Ureter (tissue), 1 donor: ENCODE data around the gene TRDN. TPM values are rescaled to one million over a fixed set of nuclear protein-coding genes. Genes with fewer than 3 reads are reported as not detected.
"Not testable (repeated sequence)": the region's sequence is repeated elsewhere in the genome, so short reads cannot be mapped to it uniquely, and the experiment has no call there.

Source experiments
- DNase-seq: peaks from one replicate; pipeline ENCODE4 v3.0.0-alpha.2; 2020; ENCODE audit warnings: low spot score
- total RNA-seq: library from RNA; stranded (reverse); gene quantifications from one replicate; pipeline ENCODE4 v1.2.4, GENCODE V29; 2023
- donor health status: DM: yes; HTN: yes; CAD: no.

Gene TRDN
- total RNA-seq, 1 donor from 2014 or later: 0.44 TPM

- no peak for DNase-seq
Measured at GRCh38 chr6:123503619-123504018, 133.1 kb downstream of the TRDN start.

DNA sequence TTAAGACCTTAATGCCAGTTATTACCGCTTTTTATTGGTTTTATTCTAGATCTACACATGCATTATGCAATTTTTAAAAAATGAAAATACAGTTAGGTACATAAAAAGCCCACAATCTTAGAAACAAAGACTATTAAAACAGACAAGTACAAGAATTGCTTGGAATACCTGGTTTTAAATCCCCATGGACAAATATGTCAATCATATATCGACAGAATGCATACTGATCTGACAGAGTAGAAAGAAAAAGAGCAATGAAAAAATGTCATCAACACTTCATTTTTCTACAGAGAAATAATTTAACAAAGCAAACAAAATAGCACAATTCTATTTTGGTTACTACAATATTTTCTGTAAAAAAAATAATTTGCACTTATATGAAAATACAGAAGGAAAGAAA is 139.7 kb downstream of the TRDN start:
- DNase-seq: no peak

- DNase-seq: no peak
Measured at GRCh38 chr6:123489589-123489988, 147.2 kb downstream of the TRDN start.

DNA sequence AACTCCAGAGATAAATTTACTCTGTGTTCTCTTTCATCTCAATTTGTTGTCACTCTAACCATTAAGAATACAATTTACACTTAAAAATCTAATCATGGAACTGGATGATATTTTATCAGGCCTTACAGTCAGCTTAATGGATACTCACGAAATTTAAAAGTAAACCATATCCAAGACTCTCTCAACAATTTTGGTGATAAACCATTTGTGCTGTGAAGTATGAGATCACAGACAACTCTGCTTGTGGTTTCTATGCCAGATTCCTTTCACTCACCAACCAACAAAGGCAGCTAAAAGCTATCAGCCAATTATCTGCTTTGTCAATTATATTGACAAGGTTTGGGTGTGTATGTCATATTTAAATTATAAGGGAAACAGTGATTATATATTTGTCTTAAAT is 155.8 kb downstream of the TRDN start:
- DNase-seq: no peak

DNA sequence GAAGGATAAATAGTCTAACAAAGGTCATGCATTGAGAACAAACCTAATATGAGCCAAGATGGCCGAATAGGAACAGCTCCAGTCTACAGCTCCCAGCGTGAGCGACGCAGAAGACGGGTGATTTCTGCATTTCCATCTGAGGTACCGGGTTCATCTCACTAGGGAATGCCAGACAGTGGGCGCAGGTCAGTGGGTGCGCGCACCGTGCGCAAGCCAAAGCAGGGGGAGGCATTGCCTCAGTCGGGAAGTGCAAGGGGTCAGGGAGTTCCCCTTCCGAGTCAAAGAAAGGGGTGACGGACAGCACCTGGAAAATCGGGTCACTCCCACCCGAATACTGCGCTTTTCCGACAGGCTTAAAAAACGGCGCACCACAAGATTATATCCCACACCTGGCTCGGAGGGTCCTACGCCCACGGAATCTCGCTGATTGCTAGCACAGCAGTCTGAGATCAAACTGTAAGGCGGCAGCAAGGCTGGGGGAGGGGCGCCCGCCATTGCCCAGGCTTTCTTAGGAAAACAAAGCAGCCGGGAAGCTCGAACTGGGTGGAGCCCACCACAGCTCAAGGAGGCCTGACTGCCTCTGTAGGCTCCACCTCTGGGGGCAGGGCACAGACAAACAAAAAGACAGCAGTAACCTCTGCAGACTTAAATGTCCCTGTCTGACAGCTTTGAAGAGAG is 164.6 kb downstream of the TRDN start:
- not testable (repeated sequence) for DNase-seq

DNA sequence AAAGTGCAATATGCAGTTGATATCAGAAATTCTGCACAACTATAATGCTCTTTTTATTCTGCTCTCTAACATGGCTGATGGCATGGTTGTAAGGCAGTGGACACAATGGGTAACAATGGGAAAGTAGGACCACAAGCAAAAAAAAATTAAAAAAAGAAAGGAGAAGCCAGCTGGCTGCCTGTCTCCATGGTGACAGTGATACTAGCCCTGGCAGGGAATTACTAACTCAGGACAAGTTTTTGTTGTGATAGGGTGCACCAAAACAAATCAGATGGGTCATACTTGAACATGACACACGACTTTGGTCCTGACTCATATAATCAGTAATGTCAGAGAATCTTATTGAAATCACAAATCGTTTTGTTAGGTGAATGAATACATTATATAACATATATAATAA is 169.4 kb downstream of the TRDN start:
- no peak for DNase-seq

GRCh38 chr6:123462152-123462551 is 174.6 kb downstream of the TRDN start:
- DNase-seq: no peak

DNA sequence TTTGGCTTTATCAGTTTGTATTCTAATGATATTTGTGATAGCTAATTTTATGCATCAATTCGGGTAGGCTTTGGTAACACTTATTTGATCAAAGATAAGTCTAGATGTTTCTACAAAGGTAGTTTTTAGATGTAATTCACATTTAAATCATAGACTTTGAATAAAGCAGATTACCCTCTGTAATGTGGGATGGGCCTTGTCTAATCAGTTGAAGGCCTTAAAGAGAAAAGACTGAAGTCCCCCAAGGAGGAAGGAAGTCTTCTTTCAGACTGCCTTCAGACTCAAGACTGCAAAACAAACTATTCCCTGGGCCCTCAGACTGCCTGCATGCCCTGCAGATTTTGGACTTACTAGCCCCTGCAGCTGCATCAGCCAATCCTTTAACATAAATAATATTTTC is 178.5 kb downstream of the TRDN start:
- no peak for DNase-seq

GRCh38 chr6:123456836-123457235 is 179.9 kb downstream of the TRDN start:
- DNase-seq: no peak

GRCh38 chr6:123454448-123454847 is 182.3 kb downstream of the TRDN start:
- no peak for DNase-seq

- DNase-seq: not testable (repeated sequence)
Measured at GRCh38 chr6:123453071-123453470, 183.7 kb downstream of the TRDN start.

DNA sequence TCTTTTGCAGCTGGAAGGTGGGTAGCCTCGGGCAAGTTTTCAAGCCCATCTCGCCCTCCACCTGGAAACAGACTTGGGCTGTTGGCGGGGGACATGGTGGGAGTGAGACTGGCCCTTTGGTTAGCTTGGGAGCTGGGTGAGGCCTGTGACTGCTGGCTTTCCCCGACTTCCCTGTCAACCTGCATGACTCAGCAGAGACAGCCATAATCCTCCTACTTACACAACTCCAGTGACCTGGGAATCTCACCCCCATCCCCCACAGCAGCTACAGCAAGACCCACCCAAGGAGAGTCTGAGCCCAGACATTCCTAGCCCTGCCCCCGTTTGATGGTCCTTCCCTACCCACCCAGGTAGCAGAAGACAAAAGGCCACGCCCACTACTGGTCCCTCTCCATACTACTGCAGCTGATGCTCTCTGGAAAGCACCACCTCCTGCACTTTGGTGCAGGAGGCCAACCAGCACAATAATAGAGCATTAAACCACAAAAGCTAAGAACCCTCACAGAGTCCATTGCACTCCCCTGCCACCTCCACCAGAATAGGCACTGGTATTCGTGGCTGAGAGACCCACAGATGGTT is 188.4 kb downstream of the TRDN start:
- DNase-seq: no peak

- DNase-seq: no peak
Measured at GRCh38 chr6:123447315-123447937, 189.3 kb downstream of the TRDN start.

DNA sequence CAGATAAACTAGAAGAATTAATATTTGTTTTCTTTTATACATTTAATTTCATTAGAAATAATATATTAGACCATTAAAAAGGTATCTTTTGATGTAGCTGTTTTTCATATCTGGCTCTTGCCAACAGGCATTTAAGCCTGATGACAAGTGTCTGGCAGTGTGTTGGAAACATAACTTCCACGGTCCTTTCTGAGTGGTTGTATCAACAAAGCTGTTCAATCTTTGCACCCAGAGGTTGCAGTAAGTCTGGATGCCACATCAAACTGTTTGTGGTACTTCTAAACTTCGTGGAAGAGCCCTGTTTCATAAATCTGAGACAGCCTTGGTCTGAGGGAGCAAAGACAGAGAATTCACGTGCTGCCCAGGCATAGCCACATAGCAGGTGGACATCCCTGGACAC is 197.4 kb downstream of the TRDN start:
- DNase-seq: no peak

- no peak for DNase-seq
Measured at GRCh38 chr6:123434186-123434585, 202.6 kb downstream of the TRDN start.

DNA sequence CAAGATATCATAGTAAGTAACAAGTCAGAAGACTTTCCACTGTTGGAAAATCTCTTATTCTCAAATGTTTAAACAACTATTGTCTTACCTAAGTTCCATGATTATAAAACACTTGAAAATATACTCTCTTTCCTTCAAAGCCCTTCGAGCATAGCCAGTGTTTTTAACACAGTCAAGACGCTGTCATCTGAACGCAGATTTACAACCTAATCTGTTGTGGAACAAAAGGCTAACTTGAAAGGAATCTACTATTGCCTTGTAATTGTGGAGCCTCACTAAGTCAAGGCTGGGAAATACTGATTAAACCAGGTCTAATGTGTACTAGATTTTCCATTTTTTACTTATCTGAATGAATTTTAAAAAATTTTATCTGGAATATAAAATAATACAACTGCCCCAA is 205.8 kb downstream of the TRDN start:
- no peak for DNase-seq

DNA sequence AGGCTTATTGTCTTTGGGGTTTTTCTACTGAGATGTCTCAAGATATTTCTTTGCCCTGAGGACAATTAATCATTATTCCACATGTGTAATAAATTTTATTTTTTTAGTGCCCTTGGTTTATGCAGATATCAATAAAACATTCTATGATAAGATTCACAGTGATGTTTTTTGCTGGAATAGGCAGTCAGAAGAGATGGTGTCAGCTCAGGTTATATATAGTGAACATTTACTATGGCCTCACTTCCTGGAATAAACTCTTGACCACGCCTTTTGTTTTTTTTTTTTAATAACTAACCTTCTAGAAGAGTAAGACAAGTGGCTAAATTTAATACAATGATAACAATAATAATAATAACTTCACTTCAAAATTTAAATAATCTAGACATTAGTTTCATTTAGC is 209.7 kb downstream of the TRDN start:
- DNase-seq: no peak

DNA sequence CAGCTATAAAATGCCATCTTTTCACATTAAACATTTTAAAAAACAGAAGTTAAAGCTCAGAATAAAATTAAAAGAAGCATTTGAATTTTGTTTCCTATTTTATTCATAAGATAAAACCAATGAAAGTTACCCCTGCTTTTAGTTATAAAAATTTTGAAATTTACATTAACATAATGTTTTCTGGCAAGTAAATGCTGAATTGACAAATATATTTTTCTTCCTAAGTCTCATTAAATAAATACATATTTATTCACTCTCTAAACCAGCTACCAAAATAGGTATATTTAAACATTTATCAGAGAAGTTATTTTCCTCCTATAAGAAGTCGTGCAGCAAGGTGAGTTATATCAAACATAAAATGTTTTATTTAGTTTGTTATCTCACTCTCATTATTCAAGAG is 213.6 kb downstream of the TRDN start:
- DNase-seq: no peak

DNA sequence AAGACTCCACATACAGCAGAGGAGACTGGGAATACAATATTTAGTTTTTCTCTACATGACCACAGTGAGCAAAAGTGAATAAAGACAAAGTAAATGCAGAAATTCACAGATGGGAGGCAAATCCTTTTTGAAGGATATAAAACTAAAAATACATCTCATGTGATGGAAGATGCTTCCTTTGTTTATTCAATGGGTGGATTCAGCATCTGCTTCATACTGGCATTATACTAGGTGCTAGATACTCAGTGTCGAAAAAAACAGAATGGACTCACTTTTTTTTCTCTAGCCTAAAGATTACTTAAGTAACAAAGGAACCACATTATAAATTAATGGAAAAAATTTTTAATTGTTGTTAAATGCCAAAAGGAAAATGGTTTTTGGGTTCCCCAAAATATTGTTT is 216.2 kb downstream of the TRDN start:
- no peak for DNase-seq

DNA sequence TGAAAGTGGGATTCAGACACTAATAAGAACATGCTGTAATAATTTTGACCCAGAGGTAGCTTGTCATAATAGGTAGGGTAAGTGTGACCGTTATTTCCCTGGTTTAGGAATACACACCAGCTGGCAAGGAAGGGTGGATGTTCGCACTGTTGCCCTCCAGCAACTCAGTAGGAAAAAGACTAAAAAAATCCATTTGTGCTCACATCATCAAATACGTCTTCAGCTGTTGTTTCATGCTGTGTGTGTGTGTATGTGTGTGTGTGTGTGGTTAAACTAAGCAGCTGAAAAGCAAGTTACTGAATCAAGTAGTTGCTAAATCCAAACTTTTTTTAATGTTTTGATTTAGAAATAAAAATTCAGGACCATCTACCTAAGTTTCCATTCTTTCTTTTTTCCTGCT is 218.7 kb downstream of the TRDN start:
- no peak for DNase-seq

DNA sequence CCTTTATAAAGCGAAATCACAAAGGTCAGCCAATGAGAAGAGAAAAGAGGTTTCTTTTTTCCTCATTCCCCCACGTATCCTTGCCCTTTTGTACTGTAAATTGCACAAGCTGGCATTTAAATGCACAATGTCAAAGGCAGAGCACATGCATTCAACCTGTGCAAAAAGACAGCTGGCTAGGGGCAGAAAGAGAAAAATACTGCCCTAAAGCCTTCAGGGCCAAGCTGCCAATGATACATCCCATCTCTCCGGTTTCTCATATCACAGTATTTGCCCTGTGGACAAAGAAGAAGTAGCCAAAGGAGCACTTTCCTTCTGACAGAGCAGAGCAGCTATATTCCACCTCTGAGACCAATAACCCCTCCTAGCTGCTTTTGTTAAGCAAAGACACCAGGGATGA is 219.2 kb downstream of the TRDN start:
- DNase-seq: no peak

DNA sequence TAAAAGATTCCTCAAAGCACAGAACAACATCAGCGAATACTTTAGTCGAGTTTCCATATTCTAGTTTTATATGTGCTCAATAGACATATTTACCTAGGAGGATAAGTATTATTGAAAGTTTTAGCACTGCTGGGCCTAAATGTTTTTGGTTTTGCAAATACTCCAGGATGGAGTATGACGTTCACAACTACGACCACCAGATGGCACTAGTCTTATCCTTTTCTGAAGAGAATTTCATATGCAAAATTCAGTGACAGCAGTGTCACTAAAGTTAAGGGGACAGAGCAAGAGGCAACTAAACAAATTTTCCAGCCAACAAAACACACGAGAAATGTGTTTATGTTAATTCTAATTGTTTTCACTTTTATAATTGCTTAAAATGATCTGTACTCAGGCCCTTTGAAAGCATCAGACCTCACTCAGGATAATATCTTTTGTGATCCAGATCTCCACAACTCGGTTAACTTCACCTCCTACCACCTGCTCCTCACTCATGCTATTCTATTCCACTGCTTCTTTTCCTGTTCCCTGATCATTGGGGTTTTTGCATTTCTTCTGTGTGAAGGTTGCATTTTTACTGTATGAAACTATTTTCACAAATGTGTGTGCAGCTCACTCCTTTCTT is 220.8 kb downstream of the TRDN start:
- DNase-seq: no peak

DNA sequence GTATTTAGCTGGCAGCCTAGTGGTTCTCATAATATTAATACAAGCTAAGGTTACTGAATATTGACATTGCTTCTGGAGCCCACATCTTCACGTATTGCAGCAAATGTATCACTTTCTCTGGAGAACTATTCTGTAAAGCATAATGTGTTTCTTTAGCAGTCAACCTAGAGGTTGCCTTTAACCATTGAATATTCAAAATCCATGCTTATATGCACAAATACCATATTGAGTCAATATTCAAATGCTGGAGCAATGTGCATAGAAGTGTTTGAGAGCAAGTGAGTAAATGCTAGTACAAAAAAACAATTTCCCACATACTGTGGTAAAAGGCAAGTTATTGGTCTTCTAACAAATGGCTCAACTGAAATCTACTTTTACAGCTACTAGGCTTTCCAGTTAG is 231.8 kb downstream of the TRDN start:
- no peak for DNase-seq
